ENCODE measurements around the gene SPON1.

DNA sequence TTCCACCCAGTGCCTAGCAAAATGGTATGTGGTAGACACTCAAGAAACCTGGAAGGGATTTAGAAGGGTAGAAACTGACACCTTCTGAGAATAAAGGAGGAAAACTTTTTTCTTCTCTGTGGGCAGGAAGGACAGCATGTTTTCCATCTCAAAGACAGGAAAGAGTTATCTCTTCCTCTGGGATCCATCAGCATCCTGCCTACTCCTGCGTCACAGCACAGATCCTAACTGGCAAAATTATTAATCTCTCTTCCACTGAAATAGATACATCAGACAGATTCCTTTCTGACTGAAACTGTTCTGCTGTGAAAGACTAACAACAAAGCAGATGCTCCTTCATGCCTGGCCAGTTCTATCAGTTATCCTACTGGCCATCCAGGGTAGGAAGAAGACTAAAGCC, 147.2 kb downstream of the SPON1 start:
- TF ChIP-seq POLR2A (IDR thresholded peaks at IDR 0.05): no peak
- TF ChIP-seq, protein P1, sequence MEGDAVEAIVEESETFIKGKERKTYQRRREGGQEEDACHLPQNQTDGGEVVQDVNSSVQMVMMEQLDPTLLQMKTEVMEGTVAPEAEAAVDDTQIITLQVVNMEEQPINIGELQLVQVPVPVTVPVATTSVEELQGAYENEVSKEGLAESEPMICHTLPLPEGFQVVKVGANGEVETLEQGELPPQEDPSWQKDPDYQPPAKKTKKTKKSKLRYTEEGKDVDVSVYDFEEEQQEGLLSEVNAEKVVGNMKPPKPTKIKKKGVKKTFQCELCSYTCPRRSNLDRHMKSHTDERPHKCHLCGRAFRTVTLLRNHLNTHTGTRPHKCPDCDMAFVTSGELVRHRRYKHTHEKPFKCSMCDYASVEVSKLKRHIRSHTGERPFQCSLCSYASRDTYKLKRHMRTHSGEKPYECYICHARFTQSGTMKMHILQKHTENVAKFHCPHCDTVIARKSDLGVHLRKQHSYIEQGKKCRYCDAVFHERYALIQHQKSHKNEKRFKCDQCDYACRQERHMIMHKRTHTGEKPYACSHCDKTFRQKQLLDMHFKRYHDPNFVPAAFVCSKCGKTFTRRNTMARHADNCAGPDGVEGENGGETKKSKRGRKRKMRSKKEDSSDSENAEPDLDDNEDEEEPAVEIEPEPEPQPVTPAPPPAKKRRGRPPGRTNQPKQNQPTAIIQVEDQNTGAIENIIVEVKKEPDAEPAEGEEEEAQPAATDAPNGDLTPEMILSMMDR (IDR thresholded peaks at IDR 0.05): no peak
